ENCODE data around the gene TIMP2. TPM values are rescaled to one million over a fixed set of nuclear protein-coding genes. Genes with fewer than 3 reads are reported as not detected.

The TIMP2 gene
- total RNA-seq, 4 donors from 2014 or later = 20.4 to 28.7 (median 27.0) TPM

- no peak for TF ChIP-seq POLR2A (IDR thresholded peaks at IDR 0.05)
- no peak for TF ChIP-seq CTCF (IDR thresholded peaks at IDR 0.05 in 4 of 5, conservative IDR thresholded peaks at IDR 0.05 in 1 of 5)
- Histone ChIP-seq H3K27ac (peak overlapping the region; percentile 70 to 82 (median 82)), H3K27me3 (no peaks in the 10 kb centered on the region), H3K9me3 (no peaks in the 10 kb centered on the region), H3K36me3 (no peaks in the 10 kb centered on the region), H3K4me3 (no peak overlapping the region), H3K4me1 (peaks cover 28 to 29% of the 10 kb centered on the region in 2 donors)
- peak; percentile 63 to 71 for DNase-seq
- ATAC-seq = peak; percentile 42 to 57
- in situ Hi-C loops (cut with MboI; ENCODE audit: low sequenced_read_pairs in 4 of 4) = no loop called here
- intact Hi-C loops (cut with DNase I; ENCODE audit: low total_unique reads) = no loop called here
These were observed 10.5 kb upstream of the TIMP2 start for GRCh38 chr17:78935419-78936323.

GRCh38 chr17:78934681-78935418 lies 9.7 kb upstream of the TIMP2 start:
- intact Hi-C loops (cut with DNase I; ENCODE audit: low total_unique reads) (loop anchor here (5.0 kb wide), 2 partner anchors 42 to 53 kb away; partner anchors contain the start of gene LGALS3BP), in situ Hi-C loops (cut with MboI; ENCODE audit: low sequenced_read_pairs in 4 of 4) (no loop called here)
- H3K9me3 ChIP-seq = no peaks in the 10 kb centered on the region
- H3K4me1 ChIP-seq = peaks cover 28% of the 10 kb centered on the region in 2 donors
- TF ChIP-seq CTCF (IDR thresholded peaks at IDR 0.05 in 4 of 5, conservative IDR thresholded peaks at IDR 0.05 in 1 of 5) = no peak
- no peak for TF ChIP-seq POLR2A (IDR thresholded peaks at IDR 0.05)
- H3K4me3 ChIP-seq = peak overlapping the region in 1 of 4 donors; percentile 33
- H3K27me3 ChIP-seq = no peaks in the 10 kb centered on the region
- DNase-seq = no peak
- peak overlapping the region; percentile 70 to 82 (median 82) for H3K27ac ChIP-seq
- ATAC-seq = peak in 1 of 2 donors; percentile 3
- no peaks in the 10 kb centered on the region for H3K36me3 ChIP-seq

- intact Hi-C loops (cut with DNase I; ENCODE audit: low total_unique reads) = loop anchor here (5.0 kb wide), 2 partner anchors 43 to 52 kb away; partner anchors contain the start of gene LGALS3BP
- Histone ChIP-seq H3K36me3 (no peaks in the 10 kb centered on the region), H3K27ac (peak overlapping the region; percentile 70 to 82 (median 82)), H3K4me3 (peak overlapping the region in 3 of 4 donors; percentile 21 to 33 (median 28)), H3K27me3 (no peaks in the 10 kb centered on the region), H3K4me1 (peaks cover 24 to 28% of the 10 kb centered on the region in 2 donors), H3K9me3 (no peaks in the 10 kb centered on the region)
- peak; percentile 95 to 96 for DNase-seq
- in situ Hi-C loops (cut with MboI; ENCODE audit: low sequenced_read_pairs in 4 of 4) = no loop called here
- TF ChIP-seq CTCF (IDR thresholded peaks at IDR 0.05 in 4 of 5, conservative IDR thresholded peaks at IDR 0.05 in 1 of 5) (no peak), POLR2A (IDR thresholded peaks at IDR 0.05) (peak; percentile 6 to 24)
- ATAC-seq = peak; percentile 91 to 92
These were observed 8.9 kb upstream of the TIMP2 start for GRCh38 chr17:78933959-78934568.
